OCI-LY7 (cell line): ENCODE data around the gene APH1A.
"Not testable (repeated sequence)": the region's sequence is repeated elsewhere in the genome, so short reads cannot be mapped to it uniquely, and the experiment has no call there.

Source experiments
- CTCF ChIP-seq: fragments of 200-600 bp; sonication (generic); conservative IDR thresholded peaks from 2 replicates; pipeline ENCODE4 v1.5.1; 2014; ENCODE audit warnings: mild to moderate bottlenecking, antibody characterized with exemption, low read length, moderate library complexity, mixed read lengths
- EZH2phosphoT487 ChIP-seq: fragments of 200-600 bp; sonication (generic); IDR thresholded peaks from 2 replicates; pipeline ENCODE4 v1.6.1; 2018; ENCODE audit warnings: low read depth, borderline replicate concordance, mild to moderate bottlenecking, mixed run types, antibody characterized with exemption, low read length, moderate library complexity, mixed read lengths

GRCh38 chr1:150308585-150308984 is 39.8 kb upstream of the APH1A start:
- not testable (repeated sequence) for TF ChIP-seq CTCF, EZH2phosphoT487
